Neural progenitor cell (in vitro differentiated cells): ENCODE data around the gene COL25A1. TPM values are rescaled to one million over a fixed set of nuclear protein-coding genes. Genes with fewer than 3 reads are reported as not detected.

Experiments used
- DNase-seq: peaks from one replicate; pipeline ENCODE4 v3.0.0-alpha.2; 2016; ENCODE audit warnings: low spot score
- H2AFZ ChIP-seq: fragments of 200-600 bp; sonication (generic); replicated peaks from 2 replicates; pipeline ENCODE4 v1.6.1; 2016; ENCODE audit warnings: antibody characterized with exemption
- H3F3A ChIP-seq: fragments of 200-600 bp; sonication (generic); 2 replicates; pipeline ENCODE4 v1.6.1; 2016; ENCODE audit warnings: antibody characterized with exemption, low read depth
- H3K27ac ChIP-seq: fragments of 200-600 bp; sonication (generic); 2 replicates; pipeline ENCODE4 v1.5.1; 2016; ENCODE audit warnings: mild to moderate bottlenecking
- H3K27me3 ChIP-seq: fragments of 200-600 bp; sonication (generic); 2 replicates; pipeline ENCODE4 v1.6.1; 2016; ENCODE audit warnings: mild to moderate bottlenecking, moderate library complexity
- H3K36me3 ChIP-seq: fragments of 200-600 bp; sonication (generic); 2 replicates; pipeline ENCODE4 v1.5.1; 2016
- H3K4me1 ChIP-seq: fragments of 200-600 bp; sonication (generic); 2 replicates; pipeline ENCODE4 v1.6.1; 2016; ENCODE audit warnings: mixed run types
- H3K4me2 ChIP-seq: fragments of 200-600 bp; sonication (generic); 2 replicates; pipeline ENCODE4 v1.6.1; 2016
- H3K4me3 ChIP-seq: fragments of 200-600 bp; sonication (generic); 2 replicates; pipeline ENCODE4 v1.5.1; 2016
- H3K79me2 ChIP-seq: fragments of 200-600 bp; sonication (generic); 2 replicates; pipeline ENCODE4 v1.6.1; 2016; ENCODE audit warnings: low read depth
- H3K9ac ChIP-seq: fragments of 200-600 bp; sonication (generic); 2 replicates; pipeline ENCODE4 v1.6.1; 2016
- H3K9me3 ChIP-seq: fragments of 200-600 bp; sonication (generic); 2 replicates; pipeline ENCODE4 v1.5.1; 2016; ENCODE audit warnings: low read depth
- H4K20me1 ChIP-seq: fragments of 200-600 bp; sonication (generic); 2 replicates; pipeline ENCODE4 v1.6.1; 2016; ENCODE audit warnings: low read depth
- H3K27ac Mint-ChIP-seq: 3 replicates; pipeline ENCODE4 v1.8.0; 2021; ENCODE audit warnings: mixed read lengths
- H3K27me3 Mint-ChIP-seq: 2 replicates; pipeline ENCODE4 v1.8.0; 2022; ENCODE audit warnings: low read depth, mild to moderate bottlenecking, inconsistent platforms, moderate library complexity, mixed read lengths; ENCODE audit not compliant: insufficient read depth
- H3K36me3 Mint-ChIP-seq: 3 replicates; pipeline ENCODE4 v1.8.0; 2021; ENCODE audit warnings: mixed read lengths
- H3K4me1 Mint-ChIP-seq: 3 replicates; pipeline ENCODE4 v1.8.0; 2021; ENCODE audit warnings: mixed read lengths
- H3K4me3 Mint-ChIP-seq: 3 replicates; pipeline ENCODE4 v1.8.0; 2021; ENCODE audit warnings: mild to moderate bottlenecking, moderate library complexity, mixed read lengths
- H3K9me3 Mint-ChIP-seq: 3 replicates; pipeline ENCODE4 v1.8.0; 2020; ENCODE audit warnings: mixed read lengths
- EZH2 ChIP-seq: fragments of 200-600 bp; sonication (generic); IDR thresholded peaks from 2 replicates; pipeline ENCODE4 v1.6.1; 2017; ENCODE audit warnings: antibody characterized with exemption, mild to moderate bottlenecking, moderate library complexity
- EZH2phosphoT487 ChIP-seq: fragments of 200-600 bp; sonication (generic); IDR thresholded peaks from 2 replicates; pipeline ENCODE4 v1.6.1; 2017; ENCODE audit warnings: antibody characterized with exemption
- total RNA-seq: library from RNA; depleted of rRNA; stranded (reverse); fragments of >200 nt; gene quantifications from 2 replicates; pipeline ENCODE4 v1.2.3, GENCODE V29; 2015; ENCODE audit warnings: low replicate concordance
- TF ChIP-seq, protein P1 (sequence below): fragments of 200-600 bp; sonication (generic); IDR thresholded peaks from 2 replicates; pipeline ENCODE4 v1.5.1; 2017; ENCODE audit warnings: antibody characterized with exemption, mild to moderate bottlenecking

The COL25A1 gene
- total RNA-seq, 1 donor from 2014 or later = 1.3 TPM

GRCh38 chr4:108885211-108885610, 417.2 kb downstream of the COL25A1 start:
- H3K4me2 ChIP-seq = no peak overlapping the region

GRCh38 chr4:108884596-108884995, 417.9 kb downstream of the COL25A1 start:
- Histone ChIP-seq H2AFZ (no peak overlapping the region), H3K79me2 (no peaks in the 10 kb centered on the region), H3K4me3 (no peak overlapping the region), H3K9me3 (no peaks in the 10 kb centered on the region), H4K20me1 (no peaks in the 10 kb centered on the region), H3K27ac (no peak overlapping the region), H3F3A (no peaks in the 10 kb centered on the region), H3K36me3 (no peaks in the 10 kb centered on the region), H3K4me2 (no peak overlapping the region), H3K9ac (no peak overlapping the region), H3K4me1 (no peaks in the 10 kb centered on the region), H3K27me3 (no peaks in the 10 kb centered on the region)
- Mint-ChIP-seq H3K36me3 (no peaks in the 10 kb centered on the region), H3K9me3 (no peaks in the 10 kb centered on the region), H3K27ac (no peak overlapping the region), H3K4me3 (no peak overlapping the region), H3K27me3 (no peaks in the 10 kb centered on the region), H3K4me1 (peaks cover 6% of the 10 kb centered on the region)
- no peak for DNase-seq
- TF ChIP-seq, protein P1, sequence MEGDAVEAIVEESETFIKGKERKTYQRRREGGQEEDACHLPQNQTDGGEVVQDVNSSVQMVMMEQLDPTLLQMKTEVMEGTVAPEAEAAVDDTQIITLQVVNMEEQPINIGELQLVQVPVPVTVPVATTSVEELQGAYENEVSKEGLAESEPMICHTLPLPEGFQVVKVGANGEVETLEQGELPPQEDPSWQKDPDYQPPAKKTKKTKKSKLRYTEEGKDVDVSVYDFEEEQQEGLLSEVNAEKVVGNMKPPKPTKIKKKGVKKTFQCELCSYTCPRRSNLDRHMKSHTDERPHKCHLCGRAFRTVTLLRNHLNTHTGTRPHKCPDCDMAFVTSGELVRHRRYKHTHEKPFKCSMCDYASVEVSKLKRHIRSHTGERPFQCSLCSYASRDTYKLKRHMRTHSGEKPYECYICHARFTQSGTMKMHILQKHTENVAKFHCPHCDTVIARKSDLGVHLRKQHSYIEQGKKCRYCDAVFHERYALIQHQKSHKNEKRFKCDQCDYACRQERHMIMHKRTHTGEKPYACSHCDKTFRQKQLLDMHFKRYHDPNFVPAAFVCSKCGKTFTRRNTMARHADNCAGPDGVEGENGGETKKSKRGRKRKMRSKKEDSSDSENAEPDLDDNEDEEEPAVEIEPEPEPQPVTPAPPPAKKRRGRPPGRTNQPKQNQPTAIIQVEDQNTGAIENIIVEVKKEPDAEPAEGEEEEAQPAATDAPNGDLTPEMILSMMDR = no peak
- no peak for TF ChIP-seq EZH2
- TF ChIP-seq EZH2phosphoT487 = no peak

More at GRCh38 chr4:108885211-108885610, 417.2 kb downstream of the COL25A1 start:
- no peaks in the 10 kb centered on the region for H3K36me3 Mint-ChIP-seq
- Histone ChIP-seq H2AFZ (no peak overlapping the region), H3K79me2 (no peaks in the 10 kb centered on the region), H3K36me3 (no peaks in the 10 kb centered on the region), H3K27me3 (no peaks in the 10 kb centered on the region), H3K9me3 (no peaks in the 10 kb centered on the region), H3K27ac (no peak overlapping the region), H3K4me3 (no peak overlapping the region), H4K20me1 (no peaks in the 10 kb centered on the region), H3K9ac (no peak overlapping the region), H3K4me1 (no peaks in the 10 kb centered on the region), H3F3A (no peaks in the 10 kb centered on the region)
- no peaks in the 10 kb centered on the region for H3K27me3 Mint-ChIP-seq
- TF ChIP-seq EZH2phosphoT487 (no peak), EZH2 (no peak)
- TF ChIP-seq, protein P1 = no peak
- peaks cover 11% of the 10 kb centered on the region for H3K4me1 Mint-ChIP-seq
- no peak overlapping the region for H3K27ac Mint-ChIP-seq
- H3K4me3 Mint-ChIP-seq = no peak overlapping the region
- H3K9me3 Mint-ChIP-seq = no peaks in the 10 kb centered on the region
- no peak for DNase-seq

DNA sequence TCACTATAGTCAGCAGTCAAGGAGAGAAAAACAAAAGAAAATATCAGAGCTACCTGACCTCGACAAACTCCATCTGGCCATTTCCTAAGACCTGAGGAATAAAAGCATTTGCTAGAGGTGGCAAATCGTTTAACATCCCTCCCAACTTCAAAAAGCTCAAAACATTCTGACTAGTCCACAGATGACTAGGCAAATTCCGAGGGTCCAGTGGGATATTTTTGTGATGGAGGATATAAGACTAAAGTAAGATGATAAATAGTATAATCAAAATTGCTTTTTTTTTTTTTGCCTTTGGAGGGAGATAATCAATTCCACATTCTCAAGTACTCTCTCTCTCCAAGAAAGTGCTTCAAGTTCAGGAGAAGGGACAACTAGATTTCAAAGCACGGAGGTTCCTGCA, 420.5 kb downstream of the COL25A1 start:
- H4K20me1 ChIP-seq = no peaks in the 10 kb centered on the region
- no peak overlapping the region for H3K4me2 ChIP-seq
- H3K36me3 Mint-ChIP-seq = no peaks in the 10 kb centered on the region
- H3K4me1 ChIP-seq = peaks cover 12% of the 10 kb centered on the region
- H3K27ac ChIP-seq = no peak overlapping the region
- peaks cover 19% of the 10 kb centered on the region for H3K4me1 Mint-ChIP-seq
- H2AFZ ChIP-seq = no peak overlapping the region
- DNase-seq = no peak
- H3K27me3 Mint-ChIP-seq = no peaks in the 10 kb centered on the region
- H3K4me3 ChIP-seq = no peak overlapping the region
- H3K9me3 Mint-ChIP-seq = no peaks in the 10 kb centered on the region
- no peak overlapping the region for H3K9ac ChIP-seq
- no peaks in the 10 kb centered on the region for H3K27me3 ChIP-seq
- H3K36me3 ChIP-seq = no peaks in the 10 kb centered on the region
- H3K4me3 Mint-ChIP-seq = no peak overlapping the region
- no peaks in the 10 kb centered on the region for H3F3A ChIP-seq
- TF ChIP-seq, protein P1 = no peak
- TF ChIP-seq EZH2phosphoT487 (no peak), EZH2 (no peak)
- no peak overlapping the region for H3K27ac Mint-ChIP-seq
- no peaks in the 10 kb centered on the region for H3K79me2 ChIP-seq
- no peaks in the 10 kb centered on the region for H3K9me3 ChIP-seq
